ENCODE data around the gene ATP5F1D. TPM values are rescaled to one million over a fixed set of nuclear protein-coding genes. Genes with fewer than 3 reads are reported as not detected.

Gene ATP5F1D
- total and polyA plus RNA-seq, 2 of the 13 experiments (the other 11 are each of a cell fraction or from before 2014, with no cell fraction given) = 39.4 to 78.7 TPM

GRCh38 chr19:1279782-1280341 is 38.3 kb downstream of the ATP5F1D start (continued):
- TF ChIP-seq FUBP1 (CRISPR knock-in tag; IDR thresholded peaks at IDR 0.05; ENCODE audit: borderline replicate concordance) (no peak), NAIF1 (CRISPR knock-in tag; IDR thresholded peaks at IDR 0.05; ENCODE audit: borderline replicate concordance) (no peak), ZNF704 (CRISPR knock-in tag; IDR thresholded peaks at IDR 0.05; ENCODE audit: borderline replicate concordance) (no peak), ATF2 (CRISPR knock-in tag; IDR thresholded peaks at IDR 0.05) (no peak), ZNF619 (CRISPR knock-in tag; IDR thresholded peaks at IDR 0.05) (no peak), MXI1 (IDR thresholded peaks at IDR 0.05; ENCODE audit: borderline replicate concordance, low read depth, low read length) (peak; percentile 54; the same call in 1 of the 3 replicates), BATF2 (CRISPR knock-in tag; IDR thresholded peaks at IDR 0.05) (no peak), SRSF4 (IDR thresholded peaks at IDR 0.05; ENCODE audit: low read depth, low read length, poor library complexity, severe bottlenecking) (no peak), ZNF672 (CRISPR knock-in tag; IDR thresholded peaks at IDR 0.05) (no peak), KAT8 (CRISPR knock-in tag; IDR thresholded peaks at IDR 0.05) (0 out of 2 replicates have a peak, but pooled peaks have one; percentile 44), ZZZ3 (CRISPR knock-in tag; IDR thresholded peaks at IDR 0.05; ENCODE audit: borderline replicate concordance) (no peak), FOSL2 (CRISPR knock-in tag; IDR thresholded peaks at IDR 0.05) (peak; percentile 28; the same call in 1 of the 2 replicates), NONO (IDR thresholded peaks at IDR 0.05) (no peak), NONO (CRISPR knock-in tag; conservative IDR thresholded peaks at IDR 0.05) (no peak), ZSCAN9 (CRISPR knock-in tag; IDR thresholded peaks at IDR 0.05; ENCODE audit: borderline replicate concordance) (0 out of 2 replicates have a peak, but pooled peaks have one; percentile 42), TEF (CRISPR knock-in tag; IDR thresholded peaks at IDR 0.05) (no peak), ZNF207 (IDR thresholded peaks at IDR 0.05; ENCODE audit: borderline replicate concordance) (no peak), ZNF607 (CRISPR knock-in tag; IDR thresholded peaks at IDR 0.05; ENCODE audit: borderline replicate concordance) (peak; percentile 46; the same call in 1 of the 2 replicates)

All from HepG2 (cell line).